Ishikawa (cell line): Measurements from ENCODE around the gene PPP6R3.

Experiments
- EP300 ChIP-seq: IDR thresholded peaks from 2 replicates; pipeline ENCODE4 v1.6.1; 2012; ENCODE audit warnings: borderline replicate concordance
- REST ChIP-seq: IDR thresholded peaks from 2 replicates; pipeline ENCODE4 v1.6.1; 2012; ENCODE audit warnings: low read depth, mild to moderate bottlenecking
- TCF12 ChIP-seq: IDR thresholded peaks from 2 replicates; pipeline ENCODE4 v1.6.1; 2012; ENCODE audit warnings: low read depth
- YY1 ChIP-seq: IDR thresholded peaks from 2 replicates; pipeline ENCODE4 v1.6.1; 2012; ENCODE audit warnings: low read depth
- ZBTB7A ChIP-seq: IDR thresholded peaks from 2 replicates; pipeline ENCODE4 v1.6.1; 2012; ENCODE audit warnings: low read depth

GRCh38 chr11:68643585-68643984, 183.0 kb downstream of the PPP6R3 start:
- TF ChIP-seq REST (no peak), EP300 (no peak), YY1 (no peak), ZBTB7A (no peak), TCF12 (no peak)
